Measurements from ENCODE around the gene PHF2. TPM values are rescaled to one million over a fixed set of nuclear protein-coding genes. Genes with fewer than 3 reads are reported as not detected.

Gene PHF2
- polyA plus RNA-seq, 2 donors = 11.7 to 17.9 TPM

- H3K9me3 ChIP-seq (ENCODE audit: control insufficient read depth in 2 of 2, insufficient read depth in 1 of 2, low read depth in 1 of 2, low read length in 1 of 2) = no peaks in the 10 kb centered on the region
- H3K36me3 ChIP-seq (ENCODE audit: control insufficient read depth in 2 of 2, insufficient read depth in 2 of 2, low read length in 1 of 2) = peaks cover 14 to 42% of the 10 kb centered on the region in 2 donors
- WGBS, 2 donors = 86 to 89% methylated on average over 17 of the region's 17 CpGs
- H3K27ac ChIP-seq (ENCODE audit: low read depth in 2 of 2, low read length in 1 of 2) = no peak overlapping the region
- no peaks in the 10 kb centered on the region for H3K27me3 ChIP-seq (ENCODE audit: control insufficient read depth in 1 of 2, insufficient read depth in 2 of 2, low read length in 2 of 2)
- no peak overlapping the region for H3K4me3 ChIP-seq (ENCODE audit: low read depth in 1 of 2, low read length in 2 of 2)
- no peaks in the 10 kb centered on the region for H3K4me1 ChIP-seq (ENCODE audit: control insufficient read depth in 2 of 2, insufficient read depth in 2 of 2, low read length in 1 of 2)
Observed at GRCh38 chr9:93678199-93679019, 102.0 kb downstream of the PHF2 start.

- 75 to 78% methylated on average over 18 of the region's 18 CpGs for WGBS, 2 donors
- no peak overlapping the region for H3K27ac ChIP-seq (ENCODE audit: low read depth in 2 of 2, low read length in 1 of 2)
- no peaks in the 10 kb centered on the region for H3K4me1 ChIP-seq (ENCODE audit: control insufficient read depth in 2 of 2, insufficient read depth in 2 of 2, low read length in 1 of 2)
Observed at GRCh38 chr9:93679536-93680442, 103.4 kb downstream of the PHF2 start.

GRCh38 chr9:93680443-93681268 lies 104.3 kb downstream of the PHF2 start:
- Histone ChIP-seq H3K4me1 (ENCODE audit: control insufficient read depth in 2 of 2, insufficient read depth in 2 of 2, low read length in 1 of 2) (no peaks in the 10 kb centered on the region), H3K9me3 (ENCODE audit: control insufficient read depth in 2 of 2, insufficient read depth in 1 of 2, low read depth in 1 of 2, low read length in 1 of 2) (no peaks in the 10 kb centered on the region), H3K27ac (ENCODE audit: low read depth in 2 of 2, low read length in 1 of 2) (no peak overlapping the region), H3K4me3 (ENCODE audit: low read depth in 1 of 2, low read length in 2 of 2) (no peak overlapping the region), H3K27me3 (ENCODE audit: control insufficient read depth in 1 of 2, insufficient read depth in 2 of 2, low read length in 2 of 2) (no peaks in the 10 kb centered on the region), H3K36me3 (ENCODE audit: control insufficient read depth in 2 of 2, insufficient read depth in 2 of 2, low read length in 1 of 2) (peaks cover 8 to 23% of the 10 kb centered on the region in 2 donors)
- 68 to 69% methylated on average over 16 of the region's 16 CpGs for WGBS, 2 donors

More at GRCh38 chr9:93679536-93680442, 103.4 kb downstream of the PHF2 start:
- Histone ChIP-seq H3K27me3 (ENCODE audit: control insufficient read depth in 1 of 2, insufficient read depth in 2 of 2, low read length in 2 of 2) (no peaks in the 10 kb centered on the region), H3K4me3 (ENCODE audit: low read depth in 1 of 2, low read length in 2 of 2) (no peak overlapping the region), H3K36me3 (ENCODE audit: control insufficient read depth in 2 of 2, insufficient read depth in 2 of 2, low read length in 1 of 2) (peaks cover 8 to 32% of the 10 kb centered on the region in 2 donors), H3K9me3 (ENCODE audit: control insufficient read depth in 2 of 2, insufficient read depth in 1 of 2, low read depth in 1 of 2, low read length in 1 of 2) (no peaks in the 10 kb centered on the region)

- Histone ChIP-seq H3K4me3 (ENCODE audit: low read depth in 1 of 2, low read length in 2 of 2) (no peak overlapping the region), H3K9me3 (ENCODE audit: control insufficient read depth in 2 of 2, insufficient read depth in 1 of 2, low read depth in 1 of 2, low read length in 1 of 2) (no peaks in the 10 kb centered on the region), H3K27ac (ENCODE audit: low read depth in 2 of 2, low read length in 1 of 2) (no peak overlapping the region), H3K27me3 (ENCODE audit: control insufficient read depth in 1 of 2, insufficient read depth in 2 of 2, low read length in 2 of 2) (no peaks in the 10 kb centered on the region), H3K36me3 (ENCODE audit: control insufficient read depth in 2 of 2, insufficient read depth in 2 of 2, low read length in 1 of 2) (peaks cover 8 to 15% of the 10 kb centered on the region in 2 donors), H3K4me1 (ENCODE audit: control insufficient read depth in 2 of 2, insufficient read depth in 2 of 2, low read length in 1 of 2) (no peaks in the 10 kb centered on the region)
- whole genome bisulfite sequencing, 2 donors = 50 to 63% methylated on average over 25 of the region's 25 CpGs
Observed at GRCh38 chr9:93681269-93682154, 105.1 kb downstream of the PHF2 start.

GRCh38 chr9:93682155-93682968 lies 106.0 kb downstream of the PHF2 start:
- H3K4me1 ChIP-seq (ENCODE audit: control insufficient read depth in 2 of 2, insufficient read depth in 2 of 2, low read length in 1 of 2) = no peaks in the 10 kb centered on the region
- H3K27me3 ChIP-seq (ENCODE audit: control insufficient read depth in 1 of 2, insufficient read depth in 2 of 2, low read length in 2 of 2) = no peaks in the 10 kb centered on the region
- no peak overlapping the region for H3K27ac ChIP-seq (ENCODE audit: low read depth in 2 of 2, low read length in 1 of 2)
- H3K4me3 ChIP-seq (ENCODE audit: low read depth in 1 of 2, low read length in 2 of 2) = no peak overlapping the region
- WGBS, 2 donors = 39 to 40% methylated on average over 19 of the region's 19 CpGs
- H3K36me3 ChIP-seq (ENCODE audit: control insufficient read depth in 2 of 2, insufficient read depth in 2 of 2, low read length in 1 of 2) = peaks cover 7 to 8% of the 10 kb centered on the region in 2 donors
- no peaks in the 10 kb centered on the region for H3K9me3 ChIP-seq (ENCODE audit: control insufficient read depth in 2 of 2, insufficient read depth in 1 of 2, low read depth in 1 of 2, low read length in 1 of 2)

- Histone ChIP-seq H3K36me3 (ENCODE audit: control insufficient read depth in 2 of 2, insufficient read depth in 2 of 2, low read length in 1 of 2) (peaks cover 0 to 2% of the 10 kb centered on the region in 2 donors), H3K4me1 (ENCODE audit: control insufficient read depth in 2 of 2, insufficient read depth in 2 of 2, low read length in 1 of 2) (no peaks in the 10 kb centered on the region), H3K4me3 (ENCODE audit: low read depth in 1 of 2, low read length in 2 of 2) (no peak overlapping the region), H3K9me3 (ENCODE audit: control insufficient read depth in 2 of 2, insufficient read depth in 1 of 2, low read depth in 1 of 2, low read length in 1 of 2) (no peaks in the 10 kb centered on the region), H3K27me3 (ENCODE audit: control insufficient read depth in 1 of 2, insufficient read depth in 2 of 2, low read length in 2 of 2) (no peaks in the 10 kb centered on the region), H3K27ac (ENCODE audit: low read depth in 2 of 2, low read length in 1 of 2) (no peak overlapping the region)
- WGBS, 2 donors = 81 to 86% methylated on average over 10 of the region's 10 CpGs
Observed at GRCh38 chr9:93683331-93684134, 107.1 kb downstream of the PHF2 start.

GRCh38 chr9:93684161-93684765 lies 107.9 kb downstream of the PHF2 start:
- H3K27ac ChIP-seq (ENCODE audit: low read depth in 2 of 2, low read length in 1 of 2) = no peak overlapping the region
- peaks cover 0 to 2% of the 10 kb centered on the region in 2 donors for H3K36me3 ChIP-seq (ENCODE audit: control insufficient read depth in 2 of 2, insufficient read depth in 2 of 2, low read length in 1 of 2)
- H3K9me3 ChIP-seq (ENCODE audit: control insufficient read depth in 2 of 2, insufficient read depth in 1 of 2, low read depth in 1 of 2, low read length in 1 of 2) = no peaks in the 10 kb centered on the region
- H3K4me1 ChIP-seq (ENCODE audit: control insufficient read depth in 2 of 2, insufficient read depth in 2 of 2, low read length in 1 of 2) = no peaks in the 10 kb centered on the region
- H3K27me3 ChIP-seq (ENCODE audit: control insufficient read depth in 1 of 2, insufficient read depth in 2 of 2, low read length in 2 of 2) = no peaks in the 10 kb centered on the region
- WGBS, 2 donors = 80 to 83% methylated on average over 20 of the region's 20 CpGs
- H3K4me3 ChIP-seq (ENCODE audit: low read depth in 1 of 2, low read length in 2 of 2) = no peak overlapping the region
